Liver (tissue), 3 donors: ENCODE results near the gene SERPINE2.

Experiments
- ATF3 ChIP-seq: IDR thresholded peaks from 2 replicates; pipeline ENCODE4 v1.6.1; 2016; ENCODE audit warnings: antibody characterized with exemption
- CTCF ChIP-seq: fragments of 150-350 bp; IDR thresholded peaks from 2 replicates; pipeline ENCODE4 v1.5.1; 2017; ENCODE audit warnings: improper control_type of control experiment, low read depth, low read length; ENCODE audit not compliant: missing input control
- MAX ChIP-seq: IDR thresholded peaks from 2 replicates; pipeline ENCODE4 v1.6.1; 2016; ENCODE audit warnings: antibody characterized with exemption
- RAD21 ChIP-seq, 2 donors: IDR thresholded peaks; 2 replicates each; pipeline ENCODE4 v1.6.1; 2016; ENCODE audit warnings: antibody characterized with exemption in 2 of 2, mild to moderate bottlenecking in 2 of 2
- REST ChIP-seq: IDR thresholded peaks from 2 replicates; pipeline ENCODE4 v1.6.1; 2016; ENCODE audit warnings: antibody characterized with exemption, mild to moderate bottlenecking
- TAF1 ChIP-seq: conservative IDR thresholded peaks from 2 replicates; pipeline ENCODE4 v1.6.1; 2016; ENCODE audit warnings: antibody characterized with exemption, mild to moderate bottlenecking
- donor health status: healthy.
- donor health status: healthy.

- no peak for TF ChIP-seq CTCF
- no peak for TF ChIP-seq TAF1
- no peak for TF ChIP-seq MAX
- TF ChIP-seq REST: no peak
- TF ChIP-seq ATF3: no peak
- no peak for TF ChIP-seq RAD21 (IDR thresholded peaks at IDR 0.05)
Observed at GRCh38 chr2:223945755-223946154, 93.3 kb downstream of the SERPINE2 start.
